ENCODE data around the gene VWA3B. TPM values are rescaled to one million over a fixed set of nuclear protein-coding genes. Genes with fewer than 3 reads are reported as not detected.

Gene VWA3B
- total RNA-seq, 1 experiment from 2014 or later: not detected

GRCh38 chr2:98191883-98192282 is 104.9 kb downstream of the VWA3B start:
- H2BK120ac ChIP-seq (ENCODE audit: low read depth, low read length, poor library complexity, severe bottlenecking): no peak overlapping the region
- no CpG with 5 or more reads among the region's 5 CpGs for WGBS (ENCODE audit: extremely low coverage, insufficient read length, low lambda C conversion rate)

More at GRCh38 chr2:98191883-98192282, 104.9 kb downstream of the VWA3B start:
- no peaks in the 10 kb centered on the region for H3K23me2 ChIP-seq (ENCODE audit: insufficient read length, low read depth, low read length, poor library complexity, severe bottlenecking)
- H3K4ac ChIP-seq (ENCODE audit: low read depth, low read length): no peak overlapping the region
- H2AFZ ChIP-seq (ENCODE audit: low read length): no peak overlapping the region
- no peak overlapping the region for H2AK5ac ChIP-seq (ENCODE audit: insufficient read length, low read length)
- H3K18ac ChIP-seq (ENCODE audit: insufficient read length, low read depth, low read length): no peak overlapping the region
- H3K9me3 ChIP-seq (ENCODE audit: control insufficient read depth, low read depth, low read length): no peaks in the 10 kb centered on the region
- no peaks in the 10 kb centered on the region for H3K79me2 ChIP-seq (ENCODE audit: insufficient read depth, low read length)
- no peak overlapping the region for H4K8ac ChIP-seq (replicated peaks; ENCODE audit: insufficient read length, low read depth, low read length)
- Mint-ChIP-seq H3K4me3 (no peak overlapping the region), H3K27me3 (ENCODE audit: low read depth) (no peaks in the 10 kb centered on the region), H3K27ac (no peak overlapping the region), H3K9me3 (no peaks in the 10 kb centered on the region), H3K4me1 (peaks cover 0 to 3% of the 10 kb centered on the region in 2 experiments; a peak in 3 of 4 replicates), H3K36me3 (ENCODE audit: insufficient read depth in 1 of 3, low read depth in 3 of 3) (no peaks in the 10 kb centered on the region)
- H3K14ac ChIP-seq (ENCODE audit: insufficient read depth, low read length): no peak overlapping the region
- no peak overlapping the region for H4K91ac ChIP-seq (ENCODE audit: insufficient read length, low read depth, low read length)
- no peak overlapping the region for H2BK12ac ChIP-seq (ENCODE audit: insufficient read length, low read depth, low read length)
- H3K9ac ChIP-seq (ENCODE audit: extremely low read depth, insufficient read length, low read length): no peak overlapping the region
- no peak overlapping the region for H2BK15ac ChIP-seq (ENCODE audit: low read depth, low read length)
- H3K27ac ChIP-seq (ENCODE audit: insufficient read length, low read depth, low read length): no peak overlapping the region
- peaks cover 5% of the 10 kb centered on the region for H3K4me1 ChIP-seq (ENCODE audit: insufficient read depth, low read length)
- no peaks in the 10 kb centered on the region for H3K27me3 ChIP-seq (ENCODE audit: insufficient read depth, low read length)
- no peak overlapping the region for H3T11ph ChIP-seq (ENCODE audit: low read length)
- H2BK20ac ChIP-seq (ENCODE audit: low read depth, low read length, poor library complexity, severe bottlenecking): no peak overlapping the region
- DNase-seq: no peak
- no peak overlapping the region for H3K4me2 ChIP-seq (ENCODE audit: insufficient read depth, insufficient read length, low read length)
- TF ChIP-seq, protein P1, sequence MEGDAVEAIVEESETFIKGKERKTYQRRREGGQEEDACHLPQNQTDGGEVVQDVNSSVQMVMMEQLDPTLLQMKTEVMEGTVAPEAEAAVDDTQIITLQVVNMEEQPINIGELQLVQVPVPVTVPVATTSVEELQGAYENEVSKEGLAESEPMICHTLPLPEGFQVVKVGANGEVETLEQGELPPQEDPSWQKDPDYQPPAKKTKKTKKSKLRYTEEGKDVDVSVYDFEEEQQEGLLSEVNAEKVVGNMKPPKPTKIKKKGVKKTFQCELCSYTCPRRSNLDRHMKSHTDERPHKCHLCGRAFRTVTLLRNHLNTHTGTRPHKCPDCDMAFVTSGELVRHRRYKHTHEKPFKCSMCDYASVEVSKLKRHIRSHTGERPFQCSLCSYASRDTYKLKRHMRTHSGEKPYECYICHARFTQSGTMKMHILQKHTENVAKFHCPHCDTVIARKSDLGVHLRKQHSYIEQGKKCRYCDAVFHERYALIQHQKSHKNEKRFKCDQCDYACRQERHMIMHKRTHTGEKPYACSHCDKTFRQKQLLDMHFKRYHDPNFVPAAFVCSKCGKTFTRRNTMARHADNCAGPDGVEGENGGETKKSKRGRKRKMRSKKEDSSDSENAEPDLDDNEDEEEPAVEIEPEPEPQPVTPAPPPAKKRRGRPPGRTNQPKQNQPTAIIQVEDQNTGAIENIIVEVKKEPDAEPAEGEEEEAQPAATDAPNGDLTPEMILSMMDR (conservative IDR thresholded peaks at IDR 0.05): no peak
- H3K56ac ChIP-seq (ENCODE audit: insufficient read length, low read depth, low read length): no peak overlapping the region
- no peak overlapping the region for H2BK5ac ChIP-seq (ENCODE audit: insufficient read length, low read length)
- no peak overlapping the region for H3K23ac ChIP-seq (ENCODE audit: insufficient read length, low read depth, low read length)
- H4K5ac ChIP-seq (ENCODE audit: insufficient read length, low read depth, low read length): no peak overlapping the region
- H4K20me1 ChIP-seq (ENCODE audit: control insufficient read depth, insufficient read depth, insufficient read length): no peaks in the 10 kb centered on the region
- no peaks in the 10 kb centered on the region for H3K79me1 ChIP-seq (ENCODE audit: insufficient read depth, low read depth, low read length, poor library complexity, severe bottlenecking)
